NCI-H2029 treated with DMSO at 0.1 percent for 48 hours (cell line): ENCODE measurements around the gene CSF1R.

Experiments used
- DNase-seq: peaks from one replicate; lab custom pipeline; 2025; lab: John Stamatoyannopoulos, UW

The CSF1R gene

DNA sequence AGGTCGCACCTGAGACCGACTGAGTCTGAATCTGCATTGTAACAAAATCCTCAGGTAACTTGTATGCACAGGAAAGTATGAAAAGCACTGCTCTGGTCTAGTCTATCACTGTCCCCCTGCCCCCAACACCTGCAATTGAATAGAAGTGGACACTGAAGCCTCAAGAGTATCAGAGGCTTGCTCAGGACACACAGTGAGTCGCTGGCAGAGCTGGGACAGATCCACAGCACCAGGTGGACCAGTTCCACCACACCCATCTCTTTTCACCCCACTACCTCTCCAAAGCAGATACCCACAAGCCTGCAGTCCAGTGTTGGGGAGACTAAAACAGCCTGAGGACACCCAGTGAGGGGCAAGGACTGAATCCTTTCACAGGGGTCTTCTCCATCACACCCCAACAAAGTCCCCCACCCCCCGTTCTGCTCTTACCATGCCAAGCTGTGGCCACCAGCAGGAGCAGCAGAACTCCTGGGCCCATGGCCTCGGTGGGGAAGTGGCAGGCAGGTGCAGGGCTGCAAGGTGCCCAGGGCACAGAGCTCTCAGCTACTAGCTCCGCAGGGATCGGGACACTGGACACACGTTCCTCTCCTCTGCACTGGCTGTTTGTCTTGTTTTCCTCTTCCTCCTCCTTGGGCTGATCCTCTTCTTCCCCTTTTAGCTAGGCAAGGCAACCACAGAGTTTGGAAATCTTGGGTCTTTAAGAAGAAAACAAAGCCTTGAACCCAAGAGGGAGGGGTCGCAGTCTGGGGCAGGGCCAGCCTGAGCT is at the start of gene CSF1R:
Gene CSF1R (minus strand): TSS at position 605 of the 766 bp plus-strand sequence. CDS start 127 bp downstream, at position 478.
- DNase-seq: no peak

DNA sequence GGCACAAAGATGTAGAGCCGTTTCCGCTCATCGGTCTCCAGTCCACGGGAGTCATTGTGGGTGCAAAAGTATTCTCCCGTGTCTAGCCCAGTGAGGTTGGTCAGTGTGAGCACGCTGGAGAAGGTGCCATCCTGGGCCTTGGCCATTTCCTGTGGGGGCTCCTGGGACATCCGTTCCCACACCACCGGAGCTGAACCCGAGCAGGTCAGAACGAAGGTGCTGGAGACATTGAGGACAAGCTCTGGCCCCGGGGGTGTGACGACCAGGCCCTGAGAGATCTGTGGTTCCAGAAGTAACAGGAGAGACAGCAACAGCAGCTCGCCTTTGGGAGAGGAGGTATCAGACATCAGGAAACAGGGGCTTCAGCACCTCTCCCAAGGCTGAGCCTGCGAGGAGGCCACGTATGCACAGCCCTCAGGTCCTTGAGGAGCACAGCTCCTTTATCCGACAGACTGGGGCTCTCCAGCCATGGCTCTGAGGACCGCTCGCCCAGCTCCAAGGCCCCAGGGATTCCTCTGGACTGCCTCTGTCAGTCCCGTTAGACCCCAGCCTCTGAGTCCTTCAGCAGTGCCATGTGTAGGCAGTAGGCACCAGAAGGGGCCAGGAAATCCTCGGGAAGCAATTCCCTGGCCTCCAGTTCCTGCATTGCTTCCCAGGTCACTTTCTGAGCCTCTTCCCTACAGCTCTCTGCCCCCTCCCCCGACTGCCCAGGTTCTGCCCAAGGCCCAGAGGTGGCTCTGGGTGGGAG is 49.4 kb upstream of the CSF1R start:
- no peak for DNase-seq

DNA sequence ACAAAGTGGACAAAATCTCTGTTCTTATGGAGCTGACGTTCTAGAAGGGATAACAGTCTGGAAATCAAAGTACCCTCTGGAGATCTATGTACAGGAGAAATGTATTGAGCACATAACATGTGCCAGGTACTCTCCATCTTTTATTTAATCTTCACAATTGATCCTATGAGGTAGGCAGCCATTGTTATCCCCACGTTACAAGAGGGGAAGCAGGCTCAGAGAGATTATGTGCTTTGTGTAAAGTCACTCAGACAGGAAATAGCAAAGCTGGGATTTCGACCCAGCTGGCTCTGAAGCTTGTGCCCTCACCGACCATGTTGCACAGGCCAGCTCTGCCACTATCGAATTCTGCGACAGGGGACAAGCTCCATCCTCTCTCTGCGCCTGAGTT is 47.8 kb upstream of the CSF1R start:
- DNase-seq: no peak

DNA sequence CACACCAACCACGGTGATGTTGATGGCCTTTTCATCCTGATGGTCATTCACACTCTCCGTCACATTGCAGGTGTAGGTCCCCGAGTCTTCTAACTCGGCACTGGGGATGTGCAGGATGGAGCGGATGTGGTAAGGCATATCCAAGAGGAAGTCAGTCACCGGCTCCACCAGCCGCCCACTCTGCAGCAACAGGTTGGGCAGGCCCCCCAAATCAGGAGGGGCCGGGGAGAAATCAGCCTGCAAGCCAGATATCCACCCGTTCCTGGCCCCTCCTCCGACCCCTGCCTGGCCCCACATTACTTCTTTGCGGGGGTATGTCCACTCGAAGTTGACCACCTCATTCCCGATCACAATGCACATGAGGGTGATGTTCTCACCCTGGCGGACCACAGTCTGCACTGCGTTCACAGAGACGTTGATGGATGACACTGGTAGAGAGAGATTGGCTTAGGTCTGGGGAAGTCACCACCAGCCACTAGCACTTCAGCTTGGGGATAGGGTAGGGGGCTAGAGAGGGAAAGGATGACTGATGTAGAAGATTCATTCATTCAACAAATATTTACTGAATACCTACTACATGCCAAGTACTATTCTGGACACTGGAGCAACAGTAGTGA is 47.3 kb upstream of the CSF1R start:
- no peak for DNase-seq

DNA sequence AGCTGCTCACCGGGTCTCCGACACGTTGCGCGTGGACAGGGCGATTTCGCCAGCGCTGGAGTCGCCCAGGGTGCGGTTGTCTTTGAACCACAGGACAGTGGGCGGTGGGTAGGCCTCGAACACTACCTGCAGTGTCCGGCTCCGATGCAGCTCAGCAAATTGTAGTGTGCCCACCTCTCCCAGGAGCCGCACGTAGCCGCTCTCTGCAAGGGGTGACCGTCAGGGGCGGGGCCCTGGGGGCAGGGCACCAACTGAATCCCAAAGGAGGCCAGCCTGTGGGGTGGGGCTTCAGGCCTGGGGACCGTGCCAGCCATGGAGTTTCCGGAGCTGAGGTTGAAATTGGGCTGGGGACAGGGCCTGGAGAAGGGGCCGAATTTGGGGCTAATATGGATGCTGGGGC is 46.4 kb upstream of the CSF1R start:
- no peak for DNase-seq

DNA sequence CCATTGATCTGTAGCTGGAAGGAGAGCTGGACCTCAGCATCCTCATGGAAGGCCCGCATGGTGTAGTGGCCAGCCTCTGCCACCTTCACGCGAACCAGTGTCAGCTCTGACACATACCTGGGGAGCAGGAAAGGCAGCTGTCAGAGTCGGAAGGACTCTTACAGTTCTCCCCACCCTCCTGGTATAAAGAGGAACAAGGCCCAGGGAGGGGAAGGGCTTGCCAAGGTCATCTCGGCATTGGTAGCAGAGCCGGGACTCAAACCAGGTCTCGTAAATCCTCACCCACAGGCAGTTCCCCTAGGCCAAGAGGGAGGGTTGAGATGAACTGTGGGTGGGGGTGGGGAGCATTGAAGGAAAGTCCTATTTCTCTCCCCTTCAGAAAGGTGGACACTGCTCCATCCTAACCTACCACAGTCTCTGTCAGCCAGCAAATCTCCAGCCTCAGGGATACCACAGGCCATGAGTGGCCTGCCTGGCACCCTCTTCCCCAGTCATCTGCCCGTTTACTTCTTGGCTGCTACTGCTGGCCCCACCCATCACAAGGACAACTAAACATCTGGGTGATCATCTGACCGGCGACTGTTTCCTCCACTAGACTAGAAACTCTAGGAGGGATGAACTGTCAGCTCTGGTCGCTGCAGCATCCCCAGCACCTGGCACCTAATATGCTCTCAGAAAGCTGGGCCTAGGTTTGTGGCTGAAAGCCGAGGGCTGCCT is 45.8 kb upstream of the CSF1R start:
- no peak for DNase-seq

DNA sequence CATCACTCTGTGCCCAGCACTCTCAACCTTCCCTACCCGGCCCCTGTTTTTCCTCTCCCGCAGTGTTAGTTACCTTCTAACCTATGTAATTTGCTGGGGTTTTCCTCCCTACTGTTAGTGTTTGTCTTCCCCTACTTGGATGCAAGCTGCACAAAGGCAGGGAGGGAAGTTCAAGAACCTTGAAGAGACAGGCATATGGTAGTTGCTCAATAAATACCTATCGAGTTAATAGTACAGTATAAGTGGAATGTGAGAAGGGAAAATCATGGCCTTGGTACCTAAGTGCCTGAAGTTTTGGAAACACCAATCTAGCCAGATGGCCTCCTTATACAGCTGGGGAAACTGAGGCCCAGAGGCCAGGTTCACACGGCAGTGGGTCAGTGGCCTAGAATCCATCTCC is 45.1 kb upstream of the CSF1R start:
- no peak for DNase-seq

DNA sequence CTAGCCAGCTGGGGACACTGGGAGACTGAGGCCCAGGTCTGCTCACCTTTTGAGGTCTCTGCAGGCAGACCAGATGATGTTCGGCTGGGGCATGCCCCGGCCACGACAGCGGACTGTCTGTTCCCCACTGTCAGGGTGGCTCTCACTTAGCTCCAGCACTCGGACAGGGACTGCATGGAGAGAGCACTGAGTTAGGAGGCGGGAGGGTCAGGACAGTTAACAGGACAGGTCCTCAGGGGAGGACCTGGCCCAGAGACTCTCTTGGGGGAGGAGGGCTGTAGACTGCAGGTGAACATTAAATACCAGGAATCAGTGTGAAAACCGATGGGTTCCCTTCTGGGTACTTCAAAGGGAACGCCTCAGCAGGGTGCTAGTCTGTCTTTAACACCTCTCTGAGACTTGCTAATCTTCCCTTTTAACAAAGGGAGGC is 44.2 kb upstream of the CSF1R start:
- DNase-seq: no peak

DNA sequence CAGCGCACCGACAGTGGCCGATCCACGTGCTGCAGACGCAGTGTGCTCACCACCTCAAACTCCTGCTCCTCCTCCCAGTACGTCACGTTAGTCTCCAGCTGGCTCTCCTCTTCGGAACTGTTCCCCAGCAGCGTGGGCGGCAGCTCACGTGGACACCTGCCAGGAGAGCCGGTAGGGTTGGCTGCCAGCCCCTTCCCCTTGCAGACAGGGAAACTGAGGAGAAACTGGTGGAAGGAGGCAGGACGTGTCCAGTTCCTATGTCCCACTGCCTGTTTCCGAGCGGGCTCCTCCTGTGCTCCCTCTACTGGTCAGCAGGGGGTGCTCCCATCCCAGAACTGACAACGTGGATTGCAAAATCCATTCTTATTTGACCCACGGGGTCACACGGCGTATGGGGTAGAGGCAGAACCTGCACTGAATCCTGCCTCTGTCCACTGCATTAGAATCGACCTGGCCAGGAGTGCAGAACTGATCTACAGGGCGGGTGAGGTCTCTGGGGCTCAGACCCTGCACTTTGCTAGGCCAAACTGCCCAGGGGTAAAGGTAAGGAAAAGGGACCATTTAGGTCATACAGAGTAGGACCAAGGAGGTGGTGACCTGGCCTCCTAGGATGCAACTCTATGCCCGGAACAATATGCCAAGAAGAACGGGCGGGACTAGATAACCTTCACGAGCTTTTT is 43.6 kb upstream of the CSF1R start:
- DNase-seq: no peak

DNA sequence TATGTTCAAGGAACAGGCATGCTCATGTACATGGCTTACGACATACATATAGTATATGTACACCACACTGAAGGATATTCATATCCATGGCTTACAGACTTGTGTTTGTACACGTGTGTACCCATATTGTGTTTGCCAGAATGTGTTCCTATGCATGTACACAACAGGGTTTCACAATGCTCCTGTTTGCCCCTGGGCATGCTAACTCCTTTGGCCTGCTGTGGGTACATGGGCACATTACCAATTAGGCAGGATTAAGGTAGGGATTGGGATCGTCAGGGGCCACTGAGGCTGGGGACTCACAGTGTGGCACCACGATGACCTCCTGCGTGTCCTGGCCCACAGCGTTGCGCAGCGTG is 43.1 kb upstream of the CSF1R start:
- DNase-seq: no peak

DNA sequence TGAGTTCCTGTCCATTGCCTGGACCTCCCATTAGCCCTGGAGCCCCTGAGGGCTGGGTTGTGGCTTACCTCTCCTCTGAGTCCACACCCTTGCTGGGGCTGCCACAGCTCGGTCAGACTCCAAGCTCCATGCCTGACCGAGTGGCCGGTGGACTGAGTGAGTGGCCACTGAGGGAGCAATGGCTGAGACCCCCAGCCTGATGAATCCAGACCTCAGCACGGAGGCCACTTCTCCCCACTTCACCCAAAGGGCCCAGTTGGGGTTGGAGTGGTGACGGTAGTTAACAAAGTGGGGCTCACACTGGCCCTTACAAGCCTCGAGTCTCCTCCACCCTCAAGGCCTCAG is 40.5 kb upstream of the CSF1R start:
- no peak for DNase-seq

DNA sequence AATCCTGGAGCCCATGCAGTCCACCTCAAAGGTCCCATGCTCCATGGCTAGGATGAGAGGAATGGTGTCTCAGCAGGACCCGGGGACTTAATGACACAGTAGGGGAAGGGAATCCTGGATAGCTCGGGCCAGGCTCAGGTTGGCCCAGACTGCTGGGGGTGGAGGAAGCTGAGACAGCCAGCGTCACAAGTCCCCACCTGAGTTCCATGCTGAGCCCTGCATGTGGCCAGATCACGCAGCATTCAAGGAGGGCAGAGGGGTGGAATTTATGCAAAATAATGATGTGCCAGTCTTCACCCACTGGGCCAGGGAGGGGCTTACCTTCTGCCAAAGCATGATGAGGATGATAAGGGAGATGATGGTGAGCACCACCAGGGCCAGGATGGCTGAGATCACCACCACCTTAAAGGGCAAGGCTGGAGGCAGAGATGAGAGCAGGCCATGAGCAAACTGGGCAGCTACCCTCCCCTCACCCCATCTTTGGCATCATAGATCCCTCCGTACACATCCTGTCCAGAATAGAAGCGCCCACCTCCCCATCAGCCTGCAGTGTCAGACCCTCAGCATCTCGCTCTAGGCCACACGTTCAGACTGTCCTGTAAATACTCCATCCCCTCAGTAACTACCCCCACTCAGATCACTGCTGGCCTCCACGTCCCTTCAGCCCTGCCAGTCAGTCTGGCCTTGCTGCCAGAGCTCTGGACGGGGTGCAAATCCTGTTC is 40.0 kb upstream of the CSF1R start:
- no peak for DNase-seq

DNA sequence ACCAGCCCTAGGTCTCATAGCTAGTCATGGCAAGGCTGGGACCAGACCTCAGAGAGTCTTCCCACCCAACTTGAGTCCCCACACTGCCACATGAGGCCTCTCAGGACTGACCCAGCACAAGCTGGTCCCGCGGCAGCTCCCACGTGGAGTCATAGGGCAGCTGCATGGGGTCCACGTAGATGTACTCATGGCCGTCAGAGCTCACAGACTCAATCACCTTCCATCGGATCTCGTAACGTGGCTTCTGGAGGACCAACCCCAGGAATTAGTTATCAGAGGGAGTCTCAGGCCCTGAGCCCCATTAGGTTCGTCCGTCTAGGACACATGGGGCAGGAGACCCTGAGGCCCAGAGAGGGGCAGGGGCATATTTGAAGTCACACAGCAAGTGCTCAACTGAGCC is 39.0 kb upstream of the CSF1R start:
- DNase-seq: no peak

DNA sequence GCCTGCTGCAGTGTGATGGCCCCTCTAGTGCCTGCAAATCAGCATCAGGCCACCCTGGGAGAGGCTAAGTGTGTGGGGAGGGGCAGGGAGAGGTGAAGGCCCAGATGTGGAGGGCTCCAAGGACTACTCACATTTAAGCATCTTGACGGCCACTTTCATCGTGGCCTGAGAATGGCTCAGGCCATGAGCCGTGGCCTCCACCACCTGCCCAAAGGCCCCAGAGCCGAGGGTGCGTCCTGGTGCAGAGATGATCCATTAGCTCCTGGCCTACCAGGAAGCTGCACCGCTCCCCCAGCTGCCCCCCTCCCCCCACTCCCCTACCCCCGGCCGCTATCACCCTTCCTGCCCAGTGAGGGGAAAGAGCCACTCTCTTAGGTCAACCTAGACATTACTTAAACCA is 38.2 kb upstream of the CSF1R start:
- no peak for DNase-seq

DNA sequence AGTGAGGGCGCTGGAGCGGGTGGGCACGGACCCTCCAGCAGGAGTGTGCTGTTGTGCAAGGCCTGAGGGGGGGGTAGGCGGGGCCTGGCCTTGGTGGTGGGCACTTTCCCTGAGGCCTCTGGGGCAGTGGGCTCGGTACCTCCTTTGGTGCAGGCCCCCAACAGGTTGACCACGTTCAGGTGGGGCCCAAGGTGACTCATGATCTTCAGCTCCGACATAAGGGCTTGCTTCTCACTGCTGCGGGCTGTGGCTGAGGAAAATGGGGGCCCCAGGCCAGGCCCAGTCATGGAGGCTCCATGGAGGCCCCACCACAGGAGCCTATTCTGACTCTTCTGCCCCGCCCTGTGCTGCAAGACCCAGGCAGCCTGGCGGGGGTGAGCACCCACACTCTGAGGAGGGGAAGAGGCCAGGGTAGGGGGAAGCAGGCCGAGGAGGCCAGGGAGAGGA is 37.8 kb upstream of the CSF1R start:
- no peak for DNase-seq

DNA sequence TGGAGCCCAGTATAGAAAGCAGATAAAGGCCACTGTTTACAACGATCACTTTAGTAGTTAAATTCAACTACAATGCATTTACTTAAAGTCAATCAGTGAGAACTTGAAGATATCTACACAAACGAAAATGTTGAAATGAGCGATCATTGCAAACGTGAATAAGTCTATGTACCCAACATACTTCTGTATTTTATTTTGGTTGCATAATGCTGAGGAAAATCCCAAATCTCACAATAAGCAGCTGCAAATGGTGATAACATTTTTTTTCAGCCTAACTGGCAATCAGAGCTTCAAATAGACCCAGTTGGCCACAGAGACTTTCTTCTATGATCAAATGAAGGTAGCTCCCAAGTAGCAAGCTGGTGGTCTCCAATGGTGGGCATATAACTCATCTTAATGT is 37.2 kb upstream of the CSF1R start:
- DNase-seq: no peak

DNA sequence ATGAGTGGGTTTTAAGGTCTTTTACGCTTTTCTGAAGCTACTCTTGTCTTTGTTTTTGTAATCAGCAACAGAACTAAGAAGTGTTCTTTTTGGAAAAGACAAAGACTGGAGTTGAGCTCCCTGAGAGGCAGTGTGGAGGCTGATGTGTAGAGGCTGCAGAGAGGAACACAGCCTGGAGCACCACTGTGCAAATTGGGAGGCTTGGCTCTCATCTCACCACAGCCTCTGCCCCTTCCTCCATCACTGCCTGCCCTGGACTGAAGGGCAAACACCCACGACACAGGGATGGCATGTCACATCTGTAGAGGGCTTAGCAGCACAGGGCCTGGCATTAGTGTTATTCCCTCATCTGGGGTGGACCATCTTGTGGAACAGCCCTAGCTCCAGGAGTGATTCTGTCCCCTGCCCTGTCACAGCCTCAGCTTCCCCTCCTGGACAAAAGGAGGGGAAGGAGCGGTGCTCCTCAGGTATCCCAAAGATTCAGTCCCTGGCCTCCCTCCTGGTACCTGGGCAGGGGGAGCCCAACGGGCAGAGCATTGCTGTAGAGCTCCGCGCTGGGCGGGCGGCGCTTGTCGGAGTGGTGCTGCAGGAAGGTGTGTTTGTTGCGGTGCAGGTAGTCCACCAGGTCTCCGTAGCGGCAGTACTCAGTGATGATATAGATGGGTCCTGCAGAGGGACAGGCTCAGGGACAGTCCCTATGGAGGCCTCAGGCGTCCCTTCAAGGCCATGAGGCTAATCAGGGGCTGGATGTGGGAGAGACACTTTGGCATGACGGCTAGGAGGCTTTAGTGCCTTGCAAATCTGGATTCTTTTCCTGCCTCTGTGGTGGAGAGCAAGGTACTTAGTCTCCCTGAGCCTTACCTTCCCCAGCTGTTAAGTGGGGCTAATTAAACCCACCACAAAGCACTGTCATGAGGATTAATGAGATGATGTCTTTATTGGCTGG is 36.5 kb upstream of the CSF1R start:
- DNase-seq: no peak

DNA sequence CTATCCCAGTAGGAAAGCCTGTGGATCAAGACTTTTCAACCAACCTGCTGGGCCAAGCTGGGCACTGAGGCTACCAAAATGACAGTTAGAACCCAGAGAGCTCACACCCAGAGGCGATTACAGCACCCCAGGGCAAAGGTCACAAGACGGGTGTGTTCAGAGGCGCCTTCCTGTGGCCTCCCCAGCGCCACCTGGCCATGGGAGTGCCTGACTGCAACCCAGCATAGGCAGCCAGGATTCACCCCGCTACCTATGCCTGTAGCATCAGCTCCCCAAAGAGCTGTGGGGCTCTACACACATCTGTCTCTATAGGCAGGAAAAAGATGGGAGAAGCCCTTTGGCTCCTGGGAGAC is 35.8 kb upstream of the CSF1R start:
- DNase-seq: no peak

DNA sequence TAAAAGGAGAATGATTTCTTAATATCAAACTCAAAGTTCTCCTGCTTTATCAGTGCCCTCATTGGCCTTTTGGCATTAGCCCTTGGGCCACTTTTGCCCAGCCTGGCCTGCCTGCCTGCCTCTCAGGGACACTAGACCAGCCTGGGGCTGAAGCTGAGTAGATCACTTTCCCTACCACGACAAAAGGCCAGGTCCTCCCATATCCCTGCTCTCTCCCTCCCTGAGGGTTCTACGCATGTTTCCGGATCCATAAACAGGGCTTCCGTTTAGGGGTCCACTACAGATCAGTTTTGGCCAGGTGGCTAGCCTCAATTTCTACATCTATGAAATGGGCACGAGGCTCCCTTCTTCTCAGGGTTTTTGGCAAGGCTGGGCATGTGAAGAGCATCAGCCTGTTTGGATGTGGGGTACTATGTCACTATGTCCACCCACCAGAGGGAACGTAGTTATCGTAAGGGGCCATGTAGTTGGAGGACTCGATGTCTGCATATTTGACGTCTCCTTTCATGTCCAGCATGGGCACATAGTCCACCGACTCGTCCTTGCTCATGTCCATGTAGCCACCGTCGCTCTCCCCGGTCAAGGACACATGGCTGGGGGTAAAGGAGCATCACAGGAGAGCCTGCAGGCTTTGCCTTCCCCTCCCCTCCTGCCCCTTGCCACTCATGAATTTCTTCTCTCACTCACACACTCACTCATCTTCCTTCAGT is 35.2 kb upstream of the CSF1R start:
- DNase-seq: no peak
